Gastroesophageal sphincter (tissue), 4 donors: ENCODE measurements around the gene PTMS. TPM values are rescaled to one million over a fixed set of nuclear protein-coding genes. Genes with fewer than 3 reads are reported as not detected.

ENCODE experiments used
- ATAC-seq: fragments of 150-250 bp; one replicate; pipeline ENCODE4 v1.9.1; 2016; ENCODE audit warnings: mild to moderate bottlenecking, moderate library complexity
- H3K27ac ChIP-seq, 4 donors: fragments of 200-600 bp; sonication (generic) in 3 of 4; 1 replicate in 3 of 4; 2 replicates in 1 of 4; pipeline ENCODE4 v1.5.1; 2016 to 2019
- H3K27me3 ChIP-seq: fragments of 200-600 bp; sonication (generic); one replicate; pipeline ENCODE4 v1.5.1; 2019
- H3K36me3 ChIP-seq, 2 donors: fragments of 200-600 bp; sonication (generic); one replicate each; pipeline ENCODE4 v1.5.1; 2019; ENCODE audit warnings: control low read depth in 1 of 2
- H3K4me1 ChIP-seq, 3 donors: fragments of 200-600 bp; sonication (generic); 1 replicate in 2 of 3; 2 replicates in 1 of 3; pipeline ENCODE4 v1.5.1; 2016 to 2019; ENCODE audit warnings: control low read depth in 2 of 3
- H3K4me3 ChIP-seq, 2 donors: fragments of 200-600 bp; sonication (generic); one replicate each; pipeline ENCODE4 v1.5.1; 2019; ENCODE audit warnings: mild to moderate bottlenecking in 1 of 2, moderate library complexity in 1 of 2
- H3K9me3 ChIP-seq, 3 donors: fragments of 200-600 bp; sonication (generic); one replicate each; pipeline ENCODE4 v1.5.1; 2017 to 2019; ENCODE audit warnings: control low read depth in 2 of 3
- CTCF ChIP-seq, 4 experiments: fragments of 200-600 bp in 2 of 4; fragments of 450-650 bp in 2 of 4; sonication (generic) in 1 of 4; IDR thresholded peaks; one replicate each; pipeline ENCODE4 v1.5.1; 2017 to 2019; ENCODE audit warnings: antibody characterized with exemption in 4 of 4, mild to moderate bottlenecking in 2 of 4, moderate library complexity in 2 of 4
- EP300 ChIP-seq: sonication (generic); formaldehyde crosslinking; IDR thresholded peaks from one replicate; pipeline ENCODE4 v1.6.1; 2017; ENCODE audit warnings: antibody characterized with exemption, mild to moderate bottlenecking
- POLR2A ChIP-seq, 2 donors: fragments of 450-650 bp; IDR thresholded peaks; one replicate each; pipeline ENCODE4 v1.6.1; 2017; ENCODE audit warnings: antibody characterized with exemption in 2 of 2, mild to moderate bottlenecking in 2 of 2, moderate library complexity in 1 of 2
- POLR2AphosphoS5 ChIP-seq: sonication (generic); formaldehyde crosslinking; IDR thresholded peaks from one replicate; pipeline ENCODE4 v1.6.1; 2017; ENCODE audit warnings: antibody characterized with exemption
- WGBS, 2 donors: methylation state at CpG; one replicate each; pipeline ENCODE4 v1.1.5; 2018; ENCODE audit warnings: low coverage in 1 of 2; 5-methylcytosine and 5-hydroxymethylcytosine counted together
- total RNA-seq, 4 donors: library from RNA; depleted of rRNA; stranded (reverse); fragments of >200 nt; gene quantifications; one replicate each; pipeline ENCODE4 v1.1.0, GENCODE V29; 2016

Gene PTMS
- total RNA-seq, 4 donors from 2014 or later = 259 to 516 (median 325) TPM

- Histone ChIP-seq H3K9me3 (no peaks in the 10 kb centered on the region), H3K27ac (peak overlapping the region; percentile 67 to 89 (median 86)), H3K4me3 (peak overlapping the region; percentile 24 to 51), H3K27me3 (no peaks in the 10 kb centered on the region), H3K4me1 (peaks cover 0 to 28% (median 8%) of the 10 kb centered on the region in 3 donors), H3K36me3 (peaks cover 0 to 4% of the 10 kb centered on the region in 2 donors)
- ATAC-seq = peak; percentile 93
- 5 to 9% methylated on average over 10 to 11 of the region's 35 CpGs for WGBS, 2 donors
- peak in 1 of 2 donors; percentile 21 for TF ChIP-seq POLR2A (IDR thresholded peaks at IDR 0.05)
- TF ChIP-seq EP300 = no peak
- TF ChIP-seq CTCF (IDR thresholded peaks at IDR 0.05) = peak in 3 of 4 experiments; percentile 97 to 99 (median 98)
- peak; percentile 33 for TF ChIP-seq POLR2AphosphoS5
Measured at GRCh38 chr12:6778574-6779550, 12.7 kb downstream of the PTMS start.

- H3K27me3 ChIP-seq = no peaks in the 10 kb centered on the region
- no peak for TF ChIP-seq CTCF (IDR thresholded peaks at IDR 0.05)
- TF ChIP-seq EP300 = no peak
- no peak for TF ChIP-seq POLR2A (IDR thresholded peaks at IDR 0.05)
- TF ChIP-seq POLR2AphosphoS5 = no peak
- H3K27ac ChIP-seq = peak overlapping the region in 2 of 4 donors; percentile 85 to 89
- H3K4me1 ChIP-seq = peaks cover 0 to 24% (median 6%) of the 10 kb centered on the region in 3 donors
- ATAC-seq = no peak
- peaks cover 0 to 4% of the 10 kb centered on the region in 2 donors for H3K36me3 ChIP-seq
- 65 to 80% methylated on average over 4 of the region's 6 CpGs for WGBS, 2 donors
- no peaks in the 10 kb centered on the region for H3K9me3 ChIP-seq
- no peak overlapping the region for H3K4me3 ChIP-seq
Measured at GRCh38 chr12:6779708-6780432, 13.7 kb downstream of the PTMS start.

GRCh38 chr12:6780573-6780972 is 14.4 kb downstream of the PTMS start:
- TF ChIP-seq POLR2A (IDR thresholded peaks at IDR 0.05) = no peak
- TF ChIP-seq POLR2AphosphoS5 = no peak
- no peak for TF ChIP-seq CTCF (IDR thresholded peaks at IDR 0.05)
- TF ChIP-seq EP300 = no peak
- WGBS, 2 donors = 60 to 84% methylated on average over 1 to 5 of the region's 6 CpGs
- no peak overlapping the region for H3K27ac ChIP-seq

GRCh38 chr12:6782119-6782518 is 16.0 kb downstream of the PTMS start:
- 22 to 78% methylated on average over 1 to 2 of the region's 6 CpGs for WGBS, 2 donors
- H3K27ac ChIP-seq = no peak overlapping the region
- no peaks in the 10 kb centered on the region for H3K9me3 ChIP-seq
- H3K27me3 ChIP-seq = no peaks in the 10 kb centered on the region
- TF ChIP-seq EP300 (no peak), POLR2A (IDR thresholded peaks at IDR 0.05) (no peak), POLR2AphosphoS5 (no peak), CTCF (IDR thresholded peaks at IDR 0.05) (no peak)
- H3K4me3 ChIP-seq = no peak overlapping the region
- ATAC-seq = no peak
- H3K4me1 ChIP-seq = peaks cover 0 to 22% (median 6%) of the 10 kb centered on the region in 3 donors
- H3K36me3 ChIP-seq = no peaks in the 10 kb centered on the region

More at GRCh38 chr12:6780573-6780972, 14.4 kb downstream of the PTMS start:
- H3K4me1 ChIP-seq = peaks cover 0 to 24% (median 6%) of the 10 kb centered on the region in 3 donors
- ATAC-seq = no peak
- no peaks in the 10 kb centered on the region for H3K9me3 ChIP-seq
- H3K36me3 ChIP-seq = no peaks in the 10 kb centered on the region
- no peak overlapping the region for H3K4me3 ChIP-seq
- H3K27me3 ChIP-seq = no peaks in the 10 kb centered on the region
